ENCODE results near the gene SPECC1.
A peak's percentile ranks its signal among the peaks of the same experiment; 100 is the strongest.
"Not testable (repeated sequence)": the region's sequence is repeated elsewhere in the genome, so short reads cannot be mapped to it uniquely, and the experiment has no call there.

The SPECC1 gene

DNA sequence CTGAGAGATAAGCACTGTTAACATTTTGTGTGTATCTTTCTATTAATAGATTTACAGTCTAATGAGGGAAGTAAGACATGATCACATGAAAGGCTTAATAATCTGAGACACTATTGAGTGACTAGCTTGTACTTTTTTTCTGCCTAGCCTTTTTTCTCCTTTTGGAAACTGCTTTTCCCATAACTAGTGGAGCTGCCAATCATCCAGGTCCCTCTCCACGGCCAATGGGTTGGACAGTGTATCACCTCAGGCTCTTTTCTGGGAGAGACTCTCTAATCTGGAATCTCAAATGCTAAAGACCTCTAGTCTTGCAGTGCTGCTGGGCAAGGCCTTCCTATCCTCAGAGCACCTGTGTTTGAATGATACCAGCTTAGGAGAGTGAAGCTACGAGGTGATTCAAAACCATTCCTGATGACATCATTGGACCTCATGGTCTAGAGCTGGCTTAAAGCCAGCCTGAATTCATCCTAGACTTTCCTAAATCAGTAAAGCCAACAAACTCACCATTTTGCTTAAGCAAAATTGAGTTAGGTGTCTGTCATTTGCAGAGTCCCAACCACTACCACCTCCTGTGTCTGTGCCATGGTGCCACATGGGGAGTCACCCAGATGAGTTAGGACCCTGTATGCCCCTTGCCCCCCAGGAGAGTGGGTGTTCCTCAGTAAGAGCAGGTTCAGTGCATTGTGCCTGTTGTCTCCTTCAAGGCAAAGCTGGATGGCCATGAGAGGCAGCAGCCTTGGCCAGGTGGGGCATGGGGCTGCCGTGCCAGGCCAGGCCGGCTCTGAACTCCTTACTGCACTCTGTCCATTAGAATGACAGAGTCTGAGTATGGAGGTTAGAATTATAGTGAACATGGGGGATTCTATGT, 62.9 kb downstream of the SPECC1 start:
- DNase-seq (ENCODE audit: low read depth in 2 of 2) = no peak

DNA sequence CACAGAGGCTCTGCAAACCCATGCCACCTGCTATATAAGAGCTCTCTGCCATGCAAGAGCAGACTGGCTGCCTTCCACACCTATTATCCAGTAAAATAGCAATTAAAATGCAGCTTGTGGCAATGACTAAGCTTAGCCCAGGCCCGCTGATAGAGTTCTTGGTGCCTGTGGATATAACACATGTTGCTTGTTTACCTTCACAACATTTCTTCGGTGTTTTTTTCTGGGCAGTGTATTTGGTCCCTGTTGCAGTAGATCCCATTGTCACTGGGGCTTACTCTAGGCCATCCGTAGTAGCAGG, 63.5 kb downstream of the SPECC1 start:
- no peak for DNase-seq (ENCODE audit: low read depth in 2 of 2)

DNA sequence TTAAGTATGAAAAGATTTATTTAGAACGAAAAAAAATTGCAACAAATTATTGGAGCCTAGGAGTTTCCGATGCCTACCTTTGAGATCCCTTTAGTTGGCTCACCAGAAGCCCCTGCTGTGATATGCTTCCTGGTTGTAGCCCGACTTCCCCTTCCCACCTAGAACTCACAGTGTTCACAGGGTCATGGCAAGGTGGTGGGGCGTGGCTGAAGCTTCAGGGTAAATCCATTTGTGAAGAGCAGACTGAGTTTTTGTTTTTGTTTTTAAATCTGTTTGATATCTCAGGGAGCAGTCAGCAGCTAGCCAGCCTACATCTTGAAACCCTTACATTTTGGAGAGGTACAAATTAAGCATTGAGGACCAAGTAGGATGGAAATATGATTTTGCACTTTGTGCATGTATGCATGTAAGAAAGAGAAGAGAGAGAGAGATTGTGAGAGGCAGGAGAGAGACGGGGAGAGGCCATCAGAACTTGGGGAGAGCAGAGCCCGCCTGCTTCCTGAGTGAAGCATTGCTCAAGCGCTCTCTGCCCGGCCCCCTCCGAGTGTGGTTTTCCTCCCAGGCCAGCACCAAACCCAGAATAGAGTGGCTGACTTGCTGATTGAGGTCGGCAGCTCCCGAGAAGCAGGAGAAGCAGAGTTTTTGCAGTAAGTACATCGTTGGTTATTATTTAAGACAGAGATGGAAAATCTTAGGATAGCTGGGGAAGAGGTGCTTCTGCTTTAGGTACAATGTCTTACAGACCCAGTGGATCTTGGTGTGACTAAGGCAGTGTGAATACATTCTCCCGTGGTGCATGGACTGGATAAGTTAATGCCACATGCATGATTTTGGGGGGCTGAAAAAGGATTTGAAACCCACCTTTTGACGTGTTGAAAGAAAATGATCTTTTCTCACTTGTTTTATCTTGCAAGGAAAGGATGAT, 64.2 kb downstream of the SPECC1 start:
- DNase-seq (ENCODE audit: low read depth in 2 of 2) = peak in 1 of 2 experiments; percentile 31

DNA sequence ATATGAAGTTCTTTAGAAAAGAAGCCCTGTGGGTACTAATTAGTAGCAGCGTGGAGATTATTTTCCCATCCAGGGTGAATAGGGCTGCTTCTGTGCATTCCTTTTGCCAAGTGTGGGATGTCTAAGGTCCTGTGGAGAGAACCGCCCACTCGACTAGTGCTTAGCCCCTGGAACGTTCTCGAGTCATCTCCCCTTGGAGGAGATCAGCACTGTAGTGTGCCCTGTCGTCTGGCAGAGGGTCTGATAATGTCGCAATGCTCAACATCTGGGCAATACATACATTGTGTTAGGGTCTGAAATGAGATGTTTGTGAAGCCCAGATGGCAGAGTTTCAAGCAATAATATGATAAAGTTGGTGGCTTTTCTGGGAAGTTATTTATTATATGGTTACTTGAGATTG, 64.8 kb downstream of the SPECC1 start:
- no peak for DNase-seq (ENCODE audit: low read depth in 2 of 2)

DNA sequence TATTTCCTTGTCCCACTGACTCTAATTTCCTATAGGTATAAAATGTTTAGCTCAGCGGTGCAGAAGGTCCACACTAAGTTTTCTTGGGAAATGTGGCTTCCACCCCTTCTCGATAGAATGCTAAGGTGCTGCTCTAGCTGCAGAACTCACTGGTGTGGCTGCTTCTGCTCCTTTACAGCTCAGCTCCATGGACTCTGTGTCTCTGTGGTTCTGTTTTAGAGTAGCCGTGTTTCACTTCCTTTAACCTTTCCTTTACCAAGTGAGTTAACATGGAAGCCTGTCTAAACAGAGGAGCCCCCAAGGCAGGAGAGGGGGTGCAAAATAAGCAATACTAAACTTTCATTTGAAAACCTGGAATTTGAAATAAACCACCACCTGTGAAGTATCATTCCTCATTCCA, 65.3 kb downstream of the SPECC1 start:
- DNase-seq (ENCODE audit: low read depth in 2 of 2) = no peak

DNA sequence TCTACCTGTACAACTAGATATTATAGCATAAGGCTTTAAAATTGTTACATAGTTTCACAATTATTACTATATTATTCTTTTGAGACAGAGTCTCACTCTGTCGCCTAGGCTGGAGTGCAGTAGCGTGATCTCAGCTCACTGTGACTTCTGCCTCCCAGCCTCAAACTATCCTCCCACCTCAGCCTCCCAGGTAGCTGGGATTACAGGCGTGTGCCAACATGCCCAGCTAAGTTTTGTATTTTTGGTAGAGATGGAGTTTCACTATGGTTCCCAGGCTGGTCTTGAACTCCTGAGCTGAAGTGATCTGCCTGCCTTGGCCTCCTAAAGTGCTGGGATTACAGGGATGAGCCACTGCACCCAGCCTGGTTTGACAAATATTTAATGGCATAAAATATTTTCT, 67.0 kb downstream of the SPECC1 start:
- DNase-seq (ENCODE audit: low read depth in 2 of 2) = not testable (repeated sequence)

DNA sequence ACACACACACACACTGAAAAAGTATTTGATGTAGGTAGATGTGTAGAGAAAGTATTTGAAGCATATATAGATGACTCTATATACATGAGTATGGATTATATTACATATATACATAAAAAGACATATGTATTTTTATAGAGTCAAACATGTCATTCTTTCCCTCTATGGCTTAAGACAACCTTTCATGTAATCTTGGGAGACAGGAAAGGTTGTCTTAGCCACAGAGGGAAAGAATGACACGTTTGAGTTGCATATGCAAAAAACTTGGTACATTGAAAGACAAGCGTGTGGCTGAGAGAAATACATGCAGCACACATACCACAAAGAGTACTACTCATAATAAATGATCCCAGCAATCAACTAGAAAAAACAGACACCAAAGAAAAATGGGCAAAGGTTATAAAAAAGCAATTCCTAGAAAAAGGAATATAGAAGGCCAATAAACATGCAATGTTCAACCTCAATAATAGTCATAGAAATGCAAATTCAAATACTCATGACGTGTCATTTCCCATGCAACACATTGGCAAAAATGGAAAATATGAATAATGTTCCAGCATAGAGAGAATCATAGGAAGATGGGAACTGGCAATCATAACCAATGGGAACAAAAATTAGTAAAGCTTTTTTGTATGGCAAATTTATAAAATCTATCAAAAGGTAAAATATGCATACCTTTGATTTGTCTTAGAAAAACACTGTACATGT, 69.0 kb downstream of the SPECC1 start:
- DNase-seq (ENCODE audit: low read depth in 2 of 2) = no peak

DNA sequence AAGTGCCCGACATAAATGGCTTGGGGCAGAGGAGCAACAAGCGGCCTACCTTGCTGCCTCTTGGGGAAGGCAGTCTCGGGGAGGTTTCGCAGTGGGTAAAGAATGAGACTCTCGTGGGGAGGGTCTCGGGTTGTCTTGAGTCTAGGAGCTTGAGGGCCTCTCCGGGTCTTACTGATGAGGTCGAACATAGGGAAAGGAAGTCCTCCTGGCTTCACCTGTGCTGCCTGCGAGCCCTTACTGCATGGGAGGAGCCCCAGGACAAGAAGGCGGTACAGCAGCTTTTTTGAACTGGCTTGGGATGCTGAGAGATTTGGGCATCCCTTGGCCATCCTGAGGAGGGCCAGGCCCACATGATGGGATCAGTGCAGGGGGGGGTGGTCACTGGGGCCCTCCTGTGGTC, 71.4 kb downstream of the SPECC1 start:
- DNase-seq (ENCODE audit: low read depth in 2 of 2) = no peak

DNA sequence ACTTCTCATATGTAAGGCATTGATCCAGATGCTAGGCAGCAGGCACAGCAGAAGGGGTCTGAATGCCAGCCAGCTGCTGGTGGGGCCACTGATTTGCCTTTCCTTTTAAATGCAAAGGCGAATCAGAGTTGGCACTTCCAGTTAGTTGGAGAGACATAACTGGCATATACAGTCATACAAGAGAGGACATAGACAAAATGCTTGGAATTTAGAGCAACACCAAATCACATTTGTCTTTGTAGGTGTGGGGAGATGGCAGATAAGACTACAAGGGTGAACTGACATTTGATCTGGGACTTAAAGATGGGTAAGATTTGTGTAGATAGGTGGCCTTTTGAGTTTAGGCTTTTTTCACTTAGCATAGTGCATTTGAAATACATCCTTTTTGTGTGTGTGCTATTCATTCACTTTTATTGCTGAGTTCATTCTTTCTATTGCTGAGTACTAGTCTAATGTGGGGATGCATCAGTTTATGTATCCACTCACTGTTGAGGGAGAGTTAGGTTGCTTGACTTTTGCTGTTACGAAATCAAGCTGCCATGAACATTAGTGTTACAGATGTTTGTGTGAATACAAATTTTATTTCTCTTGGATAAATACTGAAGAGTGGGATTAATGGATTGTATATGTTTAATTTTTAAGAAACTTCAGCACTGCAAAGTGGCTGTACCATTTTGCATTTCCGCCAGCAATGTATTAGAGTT, 74.1 kb downstream of the SPECC1 start:
- DNase-seq (ENCODE audit: low read depth in 2 of 2) = no peak

DNA sequence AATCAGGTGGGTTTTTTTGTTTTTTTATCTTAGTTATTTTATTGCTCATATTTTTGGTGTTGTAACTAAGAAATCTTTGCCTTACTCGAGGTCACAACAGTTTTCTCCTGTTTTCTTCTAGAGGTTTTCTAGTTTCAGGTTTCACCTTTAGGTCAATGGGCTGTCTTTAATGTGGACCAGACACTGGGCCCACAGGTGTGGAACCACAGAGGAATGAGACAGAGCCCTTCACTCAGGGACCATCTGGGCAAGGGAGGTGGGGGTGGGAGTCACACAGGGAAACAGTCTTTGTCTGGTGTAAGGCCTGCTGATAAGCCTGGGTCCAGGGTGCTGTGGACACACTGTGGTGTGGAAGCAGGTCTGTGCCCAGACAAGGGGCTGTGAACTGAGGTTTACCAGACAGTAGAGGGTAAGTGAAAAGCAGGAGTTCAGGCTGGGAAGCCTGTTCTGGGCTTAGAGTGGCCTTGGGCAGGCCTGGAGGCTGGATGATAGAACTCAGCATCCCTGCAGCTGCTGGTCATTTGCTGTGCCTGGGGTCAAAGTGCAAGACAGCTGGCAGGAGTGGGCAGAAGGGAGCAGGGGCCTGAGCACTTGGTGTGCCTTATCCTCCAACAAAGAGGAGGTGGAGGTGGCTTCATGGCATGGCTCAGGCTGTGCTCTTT, 75.6 kb downstream of the SPECC1 start:
- DNase-seq (ENCODE audit: low read depth in 2 of 2) = no peak

DNA sequence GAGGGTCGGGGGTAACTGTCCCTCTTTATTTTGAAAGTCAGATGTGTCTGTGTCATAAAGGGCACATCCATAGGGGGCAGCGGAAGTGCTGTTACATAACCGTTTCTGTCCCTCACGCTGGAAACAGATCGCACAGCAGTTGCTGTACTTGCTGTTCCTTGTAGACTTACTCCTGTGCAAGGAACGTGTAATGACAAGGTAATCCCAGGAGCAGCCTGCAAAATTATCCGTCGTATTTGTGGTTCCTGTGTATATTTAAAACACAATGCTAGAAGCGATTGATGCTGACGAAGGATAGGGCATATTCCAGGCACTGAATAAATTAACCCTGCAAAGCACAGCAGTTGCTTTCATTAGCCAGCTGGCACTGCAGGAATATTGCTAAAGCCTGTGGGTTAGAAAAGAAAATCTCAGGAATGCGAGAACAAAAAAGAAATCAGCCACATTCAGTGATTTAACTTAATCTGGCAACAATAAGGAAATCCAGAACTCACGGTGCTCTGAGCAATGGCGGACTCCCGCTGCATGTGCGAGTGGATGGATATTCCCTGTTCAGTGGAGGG, 76.2 kb downstream of the SPECC1 start:
- DNase-seq (ENCODE audit: low read depth in 2 of 2) = no peak

DNA sequence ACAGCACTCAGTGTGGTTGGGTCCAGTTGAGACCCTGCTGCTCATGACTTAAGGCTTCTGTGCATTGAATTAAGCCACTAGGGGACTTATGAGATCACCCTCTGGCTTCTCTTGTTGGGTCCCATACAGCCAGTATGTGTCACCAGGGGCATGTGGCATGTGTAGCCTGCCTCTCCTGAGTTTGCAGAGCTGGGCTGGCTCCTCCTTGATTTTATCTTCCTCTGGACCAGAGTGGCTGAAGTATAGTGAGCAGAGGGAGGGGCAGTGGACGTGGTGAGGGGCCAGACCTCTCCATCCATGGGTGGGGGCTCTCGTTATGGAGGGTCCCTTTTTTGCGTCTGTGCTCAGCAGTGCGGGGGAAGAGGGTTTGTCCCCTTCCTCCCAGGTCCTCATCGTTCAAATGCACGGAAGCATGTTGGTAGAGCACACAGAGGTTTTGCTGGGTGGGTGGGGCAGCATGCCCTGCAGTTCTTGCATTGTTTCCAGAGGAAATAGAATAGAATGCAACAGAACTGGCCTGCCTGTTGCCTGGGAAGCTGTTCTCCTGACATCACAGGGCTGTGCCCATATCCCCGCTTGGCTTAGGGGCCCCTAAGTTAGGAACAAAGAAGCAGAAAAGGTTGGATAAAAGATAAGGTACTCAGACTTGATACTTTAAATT, 77.4 kb downstream of the SPECC1 start:
- DNase-seq (ENCODE audit: low read depth in 2 of 2) = no peak

DNA sequence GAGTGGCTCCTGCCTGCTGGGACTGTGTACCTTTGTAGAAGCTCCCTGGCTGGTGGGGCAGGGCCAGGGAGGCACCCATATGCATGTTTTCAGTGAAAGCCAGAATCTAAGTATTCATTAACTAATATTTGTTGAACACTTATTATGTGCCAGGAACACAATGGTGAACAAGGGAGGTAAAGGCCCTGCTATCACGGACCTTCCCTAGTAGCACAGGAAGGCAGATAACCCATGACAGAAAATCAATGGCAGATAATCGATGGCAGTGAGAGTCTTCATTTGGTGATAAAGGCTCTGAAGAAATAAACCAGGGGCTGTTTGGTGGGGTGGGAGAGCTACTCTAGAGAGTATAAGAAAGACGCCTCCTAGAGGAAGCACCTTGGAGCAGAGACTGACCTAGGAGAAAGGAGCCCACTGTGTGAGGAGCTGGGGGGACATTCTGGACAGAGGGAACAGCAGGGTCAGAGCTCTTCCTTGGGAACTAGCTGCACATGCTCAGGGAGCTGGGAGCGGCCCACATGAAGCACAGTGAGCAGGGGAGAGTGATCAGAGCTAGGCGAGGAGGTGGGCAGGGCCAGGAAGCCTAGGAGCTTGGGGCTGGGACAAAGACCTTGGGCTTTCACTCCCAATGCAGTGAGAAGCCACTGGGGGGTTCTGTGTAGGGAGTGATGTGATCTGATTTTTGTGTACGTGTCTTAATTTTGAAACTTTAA, 78.5 kb downstream of the SPECC1 start:
- no peak for DNase-seq (ENCODE audit: low read depth in 2 of 2)

DNA sequence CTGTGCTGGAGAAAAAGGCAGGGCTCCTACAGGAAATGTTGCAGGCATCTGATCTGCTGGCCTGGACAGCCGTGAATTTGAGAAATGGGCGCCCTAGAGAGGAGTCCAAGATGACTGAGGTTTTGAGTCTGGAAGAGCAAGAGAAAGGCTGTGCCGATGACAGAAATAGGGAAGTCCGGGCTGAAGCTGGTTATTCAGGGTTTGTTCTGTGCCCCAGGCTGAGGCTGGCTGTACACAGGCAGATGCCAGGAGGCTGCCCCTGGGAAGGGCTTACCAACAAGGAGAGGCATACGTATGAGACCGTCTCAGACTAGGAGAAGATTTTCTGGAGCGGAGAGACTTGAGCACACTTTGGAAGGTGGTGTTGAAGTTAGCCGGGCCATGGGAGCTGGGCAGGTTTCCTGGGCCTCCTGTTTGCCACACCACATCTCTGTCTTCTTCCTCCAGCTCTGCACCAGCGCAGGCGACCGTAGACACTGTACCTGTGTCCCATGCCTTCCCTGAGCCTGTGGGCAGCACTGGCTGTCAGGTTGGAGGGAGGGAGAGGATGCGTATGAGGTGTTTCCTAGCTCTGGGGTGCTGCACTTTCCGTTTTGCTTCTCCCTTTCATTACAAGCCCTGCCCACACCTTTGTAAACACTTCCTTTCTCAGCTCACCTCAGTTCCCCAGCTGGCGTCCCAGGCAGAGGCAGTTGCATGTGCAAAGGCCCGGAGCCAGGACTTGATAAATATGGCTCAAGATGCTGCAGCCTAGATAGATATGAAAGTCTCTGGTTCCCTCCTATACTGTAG, 80.8 kb downstream of the SPECC1 start:
- DNase-seq (ENCODE audit: low read depth in 2 of 2) = no peak

DNA sequence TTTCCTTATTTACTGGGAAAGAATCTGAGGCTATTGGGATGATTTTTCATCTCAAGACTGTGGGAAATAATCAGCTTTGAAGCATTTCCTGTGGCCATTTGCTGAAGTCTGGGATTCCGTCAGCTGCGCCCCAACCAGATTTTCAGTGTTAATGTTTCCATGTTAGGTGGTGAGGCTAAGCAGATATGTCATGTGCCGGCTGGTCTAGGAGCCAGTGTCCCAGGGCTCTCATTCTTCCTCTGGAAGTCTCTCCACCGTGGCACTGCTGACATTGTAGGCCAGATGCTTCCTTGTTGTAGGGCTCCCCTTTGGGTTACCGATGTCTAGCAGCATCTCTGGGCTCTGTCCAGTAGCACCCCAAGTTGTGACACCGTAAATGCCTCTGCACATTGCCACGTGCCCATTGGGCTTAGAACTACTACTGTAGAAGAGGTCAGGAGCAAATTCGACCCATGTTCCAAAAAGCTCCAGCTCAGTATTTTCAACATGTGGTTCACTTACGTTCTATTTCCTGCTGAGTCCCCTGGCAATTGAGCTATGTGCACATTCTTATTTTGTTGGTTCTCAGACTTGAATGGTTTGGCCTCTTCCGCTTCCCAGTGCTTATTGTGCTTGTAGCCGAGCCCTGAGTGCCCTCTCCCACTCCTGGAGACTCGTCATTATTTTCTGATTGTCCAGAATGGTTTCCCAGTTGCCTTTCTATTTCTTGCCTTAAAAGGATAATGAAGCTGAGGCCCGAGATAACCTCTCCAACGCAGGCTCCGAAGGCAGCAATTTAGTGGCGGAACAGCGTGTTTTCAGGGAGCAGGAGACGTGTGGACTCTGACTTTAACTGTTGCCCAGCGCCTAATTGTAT, 82.2 kb downstream of the SPECC1 start:
- DNase-seq (ENCODE audit: low read depth in 2 of 2) = no peak

DNA sequence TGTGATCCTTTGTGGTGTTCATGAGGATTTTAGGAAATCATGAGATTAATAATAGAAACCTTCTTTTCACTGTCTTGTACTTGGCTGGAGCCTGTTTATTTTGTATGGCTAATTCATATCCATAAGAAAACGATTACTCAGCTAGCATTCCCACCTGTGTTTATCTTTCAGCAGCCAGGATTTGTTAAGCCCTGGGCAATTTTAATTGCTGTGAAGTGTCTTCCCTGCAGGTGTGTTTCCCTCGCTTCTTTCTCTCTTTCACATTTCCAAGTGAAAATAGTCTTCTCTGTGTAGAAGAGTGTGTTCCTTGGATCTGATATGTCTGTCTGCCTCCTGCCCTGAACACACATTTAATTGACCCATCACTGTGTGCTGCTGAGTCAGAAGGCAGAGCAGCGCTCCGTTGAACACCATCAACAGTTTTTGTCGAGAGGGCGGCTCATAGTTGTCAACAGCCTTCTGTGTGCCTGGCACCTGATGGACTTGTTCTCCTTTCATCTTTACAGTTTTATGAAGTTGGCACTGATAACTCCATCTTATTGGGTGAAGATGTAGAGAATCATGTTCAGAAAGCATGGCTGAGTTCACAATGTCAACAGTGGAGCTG, 83.2 kb downstream of the SPECC1 start:
- no peak for DNase-seq (ENCODE audit: low read depth in 2 of 2)

DNA sequence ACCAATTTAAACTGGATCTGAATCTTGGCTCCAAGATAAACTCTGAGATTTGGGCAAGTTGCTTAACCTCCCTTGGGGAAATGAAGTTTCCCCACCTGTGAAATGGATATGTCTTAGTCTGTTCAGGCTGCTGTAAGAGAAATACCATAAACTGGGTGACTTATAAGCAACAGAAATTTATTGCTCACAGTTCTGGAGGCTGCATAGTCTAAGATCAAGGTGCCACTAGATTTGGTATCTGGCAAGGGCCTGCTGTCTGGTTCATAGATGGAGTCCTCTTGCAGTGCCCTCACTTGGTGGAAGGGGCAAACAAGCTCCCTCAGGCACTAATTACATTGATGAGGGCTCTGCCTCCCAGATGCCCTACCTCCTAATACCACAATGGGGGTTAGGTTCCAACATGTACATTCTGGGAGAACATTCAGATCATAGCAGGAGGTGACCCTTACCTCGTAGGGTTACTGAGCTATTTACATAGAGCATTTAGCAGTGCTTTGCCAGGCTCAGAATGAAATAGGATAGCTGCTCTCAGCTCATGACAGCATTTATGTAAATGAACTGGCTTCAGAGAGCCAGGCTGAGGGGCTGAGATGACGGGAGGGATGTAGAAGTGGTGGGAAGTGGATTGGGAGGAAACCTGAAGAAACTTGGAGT, 83.9 kb downstream of the SPECC1 start:
- no peak for DNase-seq (ENCODE audit: low read depth in 2 of 2)

Data from stimulated activated CD4-positive, alpha-beta T cell treated with anti-CD3 and anti-CD28 coated beads, Interleukin-12 subunit alpha, Interleukin-12 subunit beta, amount 100 ng/mL, for 24 hours (primary cell).